OCI-M2 (cell line): ENCODE measurements around the gene SMOC2.

ENCODE experiments used
- DNase-seq: peaks from one replicate; lab custom pipeline; 2025; ENCODE audit not compliant: unreplicated experiment; lab: John Stamatoyannopoulos, UW

The SMOC2 gene

DNA sequence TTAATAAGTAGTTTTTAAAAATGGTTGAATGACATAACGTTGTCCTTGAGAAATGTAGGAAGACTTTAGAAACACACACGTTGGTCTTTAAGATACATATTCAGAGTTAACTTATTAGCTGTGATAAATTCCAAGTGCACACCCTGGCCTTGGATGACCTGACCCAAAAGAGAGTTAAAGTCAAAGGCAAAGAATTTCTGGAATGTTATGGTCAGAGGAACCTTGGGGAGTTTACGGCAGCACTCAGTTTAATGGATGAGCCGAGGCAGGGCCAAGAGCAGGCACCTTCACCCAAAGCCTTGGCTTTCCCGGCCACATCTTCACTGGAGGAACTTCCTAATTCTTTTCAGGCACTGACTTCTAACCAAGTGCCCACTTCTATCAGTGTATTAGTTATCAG lies 200.5 kb downstream of the SMOC2 start:
- DNase-seq, result no peak

- DNase-seq, result no peak
These were observed 202.4 kb downstream of the SMOC2 start for GRCh38 chr6:168643401-168643800.

DNA sequence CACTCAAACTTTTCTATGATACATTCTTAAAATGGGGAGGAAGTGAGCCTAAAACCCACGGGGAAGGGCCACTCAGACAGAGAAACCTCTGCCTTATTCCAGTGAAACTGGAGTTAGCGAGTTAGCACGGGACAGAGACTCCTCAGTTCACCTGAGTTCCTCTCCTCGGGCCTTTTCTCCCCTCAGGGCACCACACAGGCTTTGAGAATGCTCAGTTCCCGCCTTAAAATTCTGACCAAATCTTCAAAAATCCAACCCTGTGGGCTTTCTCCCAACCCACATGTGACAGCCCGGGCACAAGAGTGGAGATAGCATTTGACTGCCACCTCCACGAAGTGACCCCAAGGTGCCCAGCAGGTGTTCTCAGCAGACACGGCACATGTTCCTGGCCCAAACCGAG lies 204.3 kb downstream of the SMOC2 start:
- DNase-seq, result no peak

DNA sequence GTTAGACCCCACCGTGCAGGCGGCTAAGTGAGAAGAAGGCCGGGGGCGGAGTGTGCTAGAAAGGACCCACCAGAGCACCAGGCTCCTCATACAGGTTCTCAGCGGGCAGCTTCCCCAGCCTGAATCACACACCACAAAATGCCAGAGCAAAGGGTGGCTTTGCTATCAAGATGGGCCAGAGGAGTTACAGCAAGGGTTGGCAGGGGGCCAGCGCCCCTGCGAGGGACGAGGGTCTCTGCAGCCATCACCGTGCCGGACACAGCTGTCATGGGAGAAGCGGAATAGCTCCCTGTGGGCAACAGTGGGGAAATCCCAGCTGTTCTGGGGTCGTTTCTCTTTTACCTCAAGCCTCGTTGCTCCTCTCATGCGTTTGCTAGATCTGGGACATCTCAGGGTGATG lies 206.3 kb downstream of the SMOC2 start:
- DNase-seq, result no peak

DNA sequence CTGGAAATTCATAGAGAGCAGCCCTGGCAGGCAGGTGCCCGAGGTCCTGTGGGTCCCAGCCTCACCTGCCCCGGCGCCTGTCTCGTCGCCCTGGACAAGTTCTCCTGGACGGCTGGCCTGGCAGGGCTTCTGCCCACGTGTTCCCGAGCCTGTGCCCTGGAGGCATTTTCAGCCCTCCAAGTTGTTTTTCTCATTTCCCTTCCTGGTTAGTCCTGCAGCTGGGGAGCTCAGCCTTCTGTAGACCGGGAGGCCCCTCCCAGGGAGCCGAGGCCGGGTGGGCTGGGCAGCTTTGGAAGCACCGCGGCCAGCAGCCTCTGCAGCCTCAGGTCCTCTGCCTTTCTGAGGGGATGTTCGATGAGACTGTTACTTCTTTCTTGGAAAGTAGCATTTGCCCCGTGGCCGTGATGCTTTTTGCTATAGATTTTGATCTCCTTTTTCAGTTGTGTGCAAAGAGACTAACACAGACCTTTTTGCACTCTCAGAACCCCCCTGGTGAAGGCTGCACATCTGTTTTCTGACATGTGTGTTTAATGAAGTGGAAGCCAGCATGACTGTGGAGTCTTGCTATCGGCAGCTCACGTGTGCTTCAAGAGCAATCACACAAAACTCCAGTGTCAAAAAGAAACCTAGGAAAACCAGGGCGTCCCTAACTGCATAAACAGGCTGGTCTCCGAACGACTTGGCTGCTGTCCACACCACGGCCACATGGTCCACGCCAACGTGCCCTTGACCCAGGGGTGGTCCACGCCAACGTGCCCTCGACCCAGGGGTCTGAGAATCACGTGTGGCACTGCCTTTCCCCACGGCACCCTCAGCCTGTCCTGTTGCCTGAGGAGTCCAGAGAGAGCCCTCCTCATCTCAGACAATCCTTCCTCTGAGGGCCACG lies 207.5 kb downstream of the SMOC2 start:
- DNase-seq, result no peak

DNA sequence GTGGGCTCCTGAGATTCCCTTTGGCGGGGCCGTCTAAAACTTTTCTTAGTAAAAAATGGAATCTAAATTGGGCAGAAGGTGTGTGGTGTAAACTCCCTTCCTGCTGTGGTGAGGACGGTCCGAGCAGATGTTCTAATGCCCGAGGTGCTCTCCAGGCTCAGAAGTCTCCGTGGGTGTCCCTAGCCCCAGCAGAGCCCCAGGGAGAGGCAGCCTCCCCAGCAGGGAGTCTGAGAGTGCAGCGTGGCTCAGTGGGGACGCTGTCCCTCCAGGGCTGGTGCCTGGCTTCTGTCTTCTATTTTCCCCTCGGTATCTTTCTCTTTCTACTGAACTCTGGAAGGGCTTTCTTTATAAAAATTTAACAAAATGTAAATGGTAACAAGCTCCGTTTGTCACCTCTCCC lies 208.2 kb downstream of the SMOC2 start:
- no peak for DNase-seq

DNA sequence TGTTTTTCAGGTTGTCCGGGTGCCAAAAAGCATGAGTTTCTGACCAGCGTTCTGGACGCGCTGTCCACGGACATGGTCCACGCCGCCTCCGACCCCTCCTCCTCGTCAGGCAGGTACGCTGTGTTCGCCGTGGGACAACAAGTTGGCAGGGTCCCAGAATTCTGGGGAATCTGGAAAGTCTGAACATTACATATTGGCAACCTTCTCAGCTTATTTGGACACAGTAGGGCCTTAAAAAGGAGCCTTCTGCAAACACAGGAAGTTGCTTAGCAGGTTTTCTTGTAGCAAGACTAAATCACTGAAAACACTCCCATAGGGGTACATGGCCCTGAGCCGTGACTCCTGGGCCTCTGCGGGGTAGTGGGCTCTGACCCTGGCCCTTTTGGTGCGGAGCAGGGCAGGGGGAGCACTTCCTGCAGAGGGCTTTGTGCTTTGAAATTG lies 209.7 kb downstream of the SMOC2 start:
- DNase-seq, result no peak

DNA sequence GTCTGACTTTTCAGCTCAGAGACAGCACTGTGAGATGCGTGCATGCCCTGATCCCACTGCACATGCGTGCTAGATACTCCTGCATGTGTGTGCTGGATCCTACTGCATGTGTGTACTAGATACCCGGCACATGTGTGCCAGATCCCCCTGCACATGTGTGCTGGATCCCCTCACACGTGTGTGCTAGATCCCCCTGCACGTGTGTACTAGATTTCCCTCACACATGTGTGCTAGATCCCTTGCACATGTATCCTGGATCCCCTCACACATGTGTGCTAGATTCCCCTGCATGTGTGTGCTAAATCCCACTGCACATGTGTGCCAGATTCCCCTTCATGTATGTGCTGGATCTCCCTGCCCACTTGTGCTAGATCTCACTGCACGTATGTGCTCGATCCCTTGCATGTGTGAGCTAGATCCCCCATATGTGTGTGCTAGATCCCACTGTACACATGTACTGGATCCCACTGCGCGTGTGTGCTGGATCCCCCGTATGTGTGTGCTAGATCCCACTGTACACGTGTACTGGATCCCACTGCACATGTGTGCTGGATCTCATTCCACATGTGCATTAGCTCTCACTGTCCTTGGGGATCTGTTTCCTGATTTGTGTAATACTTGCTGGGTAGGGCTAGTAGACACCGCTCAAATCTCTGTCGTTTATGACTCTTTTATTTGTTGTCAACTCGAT lies 214.6 kb downstream of the SMOC2 start:
- no peak for DNase-seq

DNA sequence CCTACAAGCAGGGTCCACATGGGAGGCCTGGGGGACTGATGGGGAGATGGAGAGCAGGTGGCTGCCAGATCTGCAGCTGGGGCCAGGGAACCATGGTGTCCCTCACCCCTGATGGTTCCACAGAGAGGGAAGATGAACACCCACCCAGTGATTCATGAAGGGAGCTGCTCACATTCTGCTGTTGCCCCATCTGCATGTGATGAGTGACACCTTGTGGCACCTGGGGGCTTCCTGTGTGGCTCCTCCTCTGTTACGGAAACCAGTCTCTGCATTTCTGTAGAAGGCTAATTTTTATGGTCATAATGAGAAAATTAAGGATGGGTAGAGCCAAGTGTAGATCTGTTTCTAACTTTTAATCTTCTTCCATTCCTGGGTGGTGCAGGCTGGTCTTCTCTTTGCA lies 217.1 kb downstream of the SMOC2 start:
- DNase-seq, result no peak

DNA sequence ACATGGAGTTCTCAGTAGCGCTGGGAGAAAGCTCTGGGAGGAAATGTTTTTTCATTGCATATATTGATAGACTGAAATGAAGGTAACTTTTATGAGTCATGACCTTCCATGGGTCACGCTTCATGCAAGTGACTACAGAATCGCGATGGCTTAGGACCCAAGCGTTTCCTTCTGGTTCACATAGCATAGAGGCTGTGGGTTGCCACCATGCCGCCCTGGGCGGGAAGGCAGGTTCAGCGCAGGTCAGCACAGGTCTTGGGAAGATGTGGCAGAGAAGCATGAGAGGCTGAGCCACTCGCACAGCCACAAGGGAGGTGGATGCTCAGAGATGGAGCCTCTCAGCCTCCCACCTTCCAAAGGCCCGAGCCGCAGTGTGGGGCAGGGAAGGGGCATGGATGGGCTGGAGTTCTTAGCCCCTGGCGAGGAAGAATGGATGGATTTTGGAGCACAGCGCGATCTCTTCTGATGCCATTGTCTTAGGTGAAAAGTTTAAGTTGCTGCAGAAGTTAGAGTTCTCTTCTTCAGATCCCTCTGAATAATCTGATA lies 219.5 kb downstream of the SMOC2 start:
- no peak for DNase-seq

- DNase-seq, result no peak
These were observed 221.4 kb downstream of the SMOC2 start for GRCh38 chr6:168662301-168662936.

GRCh38 chr6:168663041-168663440 lies 222.1 kb downstream of the SMOC2 start:
- no peak for DNase-seq

DNA sequence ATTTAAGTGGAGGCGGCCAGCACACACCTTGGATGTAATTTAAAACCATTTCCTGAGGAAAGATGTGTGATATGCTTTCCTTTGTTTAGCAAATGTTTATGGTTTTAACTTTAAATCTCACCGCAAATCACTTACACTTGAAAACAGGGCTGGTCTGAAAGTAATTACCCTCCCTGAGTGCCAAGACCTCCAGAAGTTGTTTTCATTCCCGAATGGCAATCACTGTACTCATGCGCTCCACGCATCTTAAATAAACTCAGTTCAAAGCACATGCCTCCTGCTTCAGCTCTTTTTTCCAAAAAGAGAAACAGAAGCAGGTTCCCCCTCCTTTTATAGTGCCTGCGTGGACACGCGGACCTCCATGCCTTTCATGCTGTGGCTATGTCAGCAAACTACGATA lies 224.0 kb downstream of the SMOC2 start:
- DNase-seq, result no peak

DNA sequence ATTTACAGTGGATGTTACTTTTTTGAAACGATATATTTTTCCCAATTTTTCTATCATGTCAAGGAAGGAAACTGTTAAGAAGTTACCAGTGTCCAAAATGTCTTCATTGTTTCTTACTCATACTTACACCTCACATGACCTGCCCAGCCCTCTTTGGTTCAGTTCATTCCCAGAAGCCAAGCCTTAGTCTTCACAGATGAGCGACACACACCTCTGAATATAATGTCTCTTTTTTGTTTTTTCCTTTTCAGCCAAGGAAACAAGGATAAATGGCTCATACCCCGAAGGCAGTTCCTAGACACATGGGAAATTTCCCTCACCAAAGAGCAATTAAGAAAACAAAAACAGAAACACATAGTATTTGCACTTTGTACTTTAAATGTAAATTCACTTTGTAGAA lies 225.2 kb downstream of the SMOC2 start:
- no peak for DNase-seq

DNA sequence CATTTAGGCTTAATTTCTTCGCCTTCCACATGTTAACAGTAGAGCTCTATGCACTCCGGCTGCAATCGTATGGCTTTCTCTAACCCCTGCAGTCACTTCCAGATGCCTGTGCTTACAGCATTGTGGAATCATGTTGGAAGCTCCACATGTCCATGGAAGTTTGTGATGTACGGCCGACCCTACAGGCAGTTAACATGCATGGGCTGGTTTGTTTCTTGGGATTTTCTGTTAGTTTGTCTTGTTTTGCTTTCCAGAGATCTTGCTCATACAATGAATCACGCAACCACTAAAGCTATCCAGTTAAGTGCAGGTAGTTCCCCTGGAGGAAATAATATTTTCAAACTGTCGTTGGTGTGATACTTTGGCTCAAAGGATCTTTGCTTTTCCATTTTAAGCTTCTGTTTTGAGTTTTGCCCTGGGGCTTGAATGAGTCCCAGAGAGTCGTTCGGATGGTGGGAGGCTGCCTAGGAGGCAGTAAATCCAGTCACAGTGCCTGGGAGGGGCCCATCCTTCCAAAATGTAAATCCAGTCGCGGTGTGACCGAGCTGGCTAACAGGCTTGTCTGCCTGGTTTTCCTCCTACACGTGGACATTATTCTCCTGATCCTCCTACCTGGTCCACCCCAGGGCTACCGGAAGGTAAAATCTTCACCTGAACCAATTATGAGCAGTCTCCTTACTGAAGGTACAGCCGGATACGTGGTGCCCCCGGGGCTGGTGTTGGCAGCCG lies 225.9 kb downstream of the SMOC2 start:
- DNase-seq, result no peak

DNA sequence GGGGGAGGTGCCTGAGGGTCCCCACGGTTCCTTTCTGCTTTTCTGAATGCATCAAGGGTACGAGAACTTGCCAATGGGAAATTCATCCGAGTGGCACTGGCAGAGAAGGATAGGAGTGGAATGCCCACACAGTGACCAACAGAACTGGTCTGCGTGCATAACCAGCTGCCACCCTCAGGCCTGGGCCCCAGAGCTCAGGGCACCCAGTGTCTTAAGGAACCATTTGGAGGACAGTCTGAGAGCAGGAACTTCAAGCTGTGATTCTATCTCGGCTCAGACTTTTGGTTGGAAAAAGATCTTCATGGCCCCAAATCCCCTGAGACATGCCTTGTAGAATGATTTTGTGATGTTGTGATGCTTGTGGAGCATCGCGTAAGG lies 226.4 kb downstream of the SMOC2 start:
- DNase-seq, result no peak

GRCh38 chr6:168670401-168670985 lies 229.5 kb downstream of the SMOC2 start:
- DNase-seq, result no peak

DNA sequence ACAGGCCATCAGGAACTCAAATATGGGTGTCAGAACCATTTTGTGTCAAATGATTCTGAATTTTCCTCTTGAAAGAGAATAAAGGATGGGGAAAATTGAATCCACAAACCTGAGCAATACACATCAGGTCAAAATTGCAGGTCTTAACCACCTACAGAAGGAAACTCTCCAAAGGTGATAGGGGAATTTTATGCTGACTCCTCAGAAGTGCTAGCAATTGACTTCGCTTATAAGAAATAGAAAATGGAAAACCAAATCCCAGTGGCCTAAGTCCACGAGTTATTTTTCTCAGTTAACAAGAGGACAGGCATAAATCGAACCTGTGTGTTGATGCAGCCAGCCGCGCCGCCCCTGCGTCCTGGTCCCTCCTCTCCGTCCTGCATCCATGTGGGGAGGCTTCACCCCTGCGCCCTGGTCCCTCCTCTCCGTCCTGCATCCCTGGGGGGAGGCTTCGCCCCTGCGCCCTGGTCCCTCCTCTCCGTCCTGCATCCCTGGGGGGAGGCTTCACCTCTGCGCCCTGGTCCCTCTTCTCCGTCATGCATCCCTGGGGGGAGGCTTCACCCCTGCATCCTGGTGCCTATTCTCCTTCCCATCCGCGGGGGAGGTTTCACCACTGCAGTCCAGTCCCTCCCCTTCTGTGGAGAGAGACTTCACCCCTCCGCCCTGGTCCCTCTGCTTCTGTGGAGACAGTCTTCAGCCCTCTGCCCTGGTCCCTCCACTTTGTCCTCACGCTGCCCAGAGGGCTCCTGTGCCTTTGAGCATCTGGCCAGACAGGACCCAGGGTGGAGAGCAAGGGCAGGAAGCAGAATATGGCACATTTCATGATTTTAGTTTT lies 230.3 kb downstream of the SMOC2 start:
- no peak for DNase-seq

GRCh38 chr6:168671863-168672546 lies 231.0 kb downstream of the SMOC2 start:
- no peak for DNase-seq
